H9 (cell line): ENCODE measurements around the gene G6PC2. TPM values are rescaled to one million over a fixed set of nuclear protein-coding genes. Genes with fewer than 3 reads are reported as not detected.

Source experiments
- DNase-seq: peaks from one replicate; pipeline ENCODE4 v3.0.0-alpha.2; 2017
- H2AFZ ChIP-seq: one replicate; pipeline ENCODE4 v1.6.1; 2013; ENCODE audit warnings: mild to moderate bottlenecking, low read length, control low read depth, moderate library complexity
- H2AK5ac ChIP-seq: 2 replicates; pipeline ENCODE4 v1.6.1; 2013; ENCODE audit warnings: low read length, control low read depth, mixed read lengths; ENCODE audit not compliant: insufficient read length
- H2BK120ac ChIP-seq: one replicate; pipeline ENCODE4 v1.6.1; 2013; ENCODE audit warnings: low read depth, mild to moderate bottlenecking, low read length, control low read depth, inconsistent platforms; ENCODE audit not compliant: poor library complexity, severe bottlenecking
- H2BK12ac ChIP-seq: 2 replicates; pipeline ENCODE4 v1.6.1; 2013; ENCODE audit warnings: low read length, control low read depth, mixed read lengths, low read depth; ENCODE audit not compliant: insufficient read length
- H2BK15ac ChIP-seq: 2 replicates; pipeline ENCODE4 v1.6.1; 2013; ENCODE audit warnings: low read depth, low read length, control low read depth
- H2BK20ac ChIP-seq: one replicate; pipeline ENCODE4 v1.6.1; 2013; ENCODE audit warnings: low read depth, mild to moderate bottlenecking, low read length, control low read depth, inconsistent platforms; ENCODE audit not compliant: poor library complexity, severe bottlenecking
- H2BK5ac ChIP-seq: 2 replicates; pipeline ENCODE4 v1.6.1; 2013; ENCODE audit warnings: low read length, control low read depth, mixed read lengths; ENCODE audit not compliant: insufficient read length
- H3K14ac ChIP-seq: 2 replicates; pipeline ENCODE4 v1.6.1; 2013; ENCODE audit warnings: low read length, control low read depth; ENCODE audit not compliant: insufficient read depth
- H3K18ac ChIP-seq: 2 replicates; pipeline ENCODE4 v1.6.1; 2013; ENCODE audit warnings: low read depth, mild to moderate bottlenecking, mixed read lengths, low read length, control low read depth; ENCODE audit not compliant: insufficient read length
- H3K23ac ChIP-seq: 2 replicates; pipeline ENCODE4 v1.6.1; 2013; ENCODE audit warnings: low read length, control low read depth, mixed read lengths, low read depth; ENCODE audit not compliant: insufficient read length
- H3K23me2 ChIP-seq: 2 replicates; pipeline ENCODE4 v1.6.1; 2013; ENCODE audit warnings: low read depth, mild to moderate bottlenecking, mixed read lengths, low read length, control low read depth; ENCODE audit not compliant: insufficient read length, poor library complexity, severe bottlenecking
- H3K27ac ChIP-seq: 2 replicates; pipeline ENCODE4 v1.5.1; 2013; ENCODE audit warnings: low read length, control low read depth, mixed read lengths, low read depth; ENCODE audit not compliant: insufficient read length
- H3K27me3 ChIP-seq: 2 replicates; pipeline ENCODE4 v1.6.1; 2013; ENCODE audit warnings: low read length, control low read depth, inconsistent platforms; ENCODE audit not compliant: insufficient read depth
- H3K4ac ChIP-seq: 2 replicates; pipeline ENCODE4 v1.6.1; 2013; ENCODE audit warnings: low read depth, mild to moderate bottlenecking, control low read depth, inconsistent platforms, low read length, moderate library complexity
- H3K4me1 ChIP-seq: 2 replicates; pipeline ENCODE4 v1.6.1; 2013; ENCODE audit warnings: low read length, control low read depth, inconsistent platforms; ENCODE audit not compliant: insufficient read depth
- H3K4me2 ChIP-seq: 2 replicates; pipeline ENCODE4 v1.6.1; 2013; ENCODE audit warnings: low read length, control low read depth, mixed read lengths; ENCODE audit not compliant: insufficient read length, insufficient read depth
- H3K56ac ChIP-seq: 2 replicates; pipeline ENCODE4 v1.6.1; 2013; ENCODE audit warnings: low read depth, mild to moderate bottlenecking, mixed read lengths, low read length, control low read depth; ENCODE audit not compliant: insufficient read length
- H3K79me1 ChIP-seq: 2 replicates; pipeline ENCODE4 v1.6.1; 2013; ENCODE audit warnings: low read depth, mild to moderate bottlenecking, moderate library complexity, low read length, control low read depth, inconsistent platforms; ENCODE audit not compliant: insufficient read depth, poor library complexity, severe bottlenecking
- H3K79me2 ChIP-seq: 2 replicates; pipeline ENCODE4 v1.6.1; 2013; ENCODE audit warnings: low read length, control low read depth, inconsistent platforms; ENCODE audit not compliant: insufficient read depth
- H3K9ac ChIP-seq: 2 replicates; pipeline ENCODE4 v1.6.1; 2013; ENCODE audit warnings: low read length, control low read depth, mixed read lengths; ENCODE audit not compliant: insufficient read length; ENCODE audit errors: extremely low read depth
- H3K9me3 ChIP-seq: one replicate; pipeline ENCODE4 v1.6.1; 2013; ENCODE audit warnings: low read depth, low read length, inconsistent platforms; ENCODE audit not compliant: control insufficient read depth
- H3T11ph ChIP-seq: one replicate; pipeline ENCODE4 v1.6.1; 2013; ENCODE audit warnings: mild to moderate bottlenecking, low read length, control low read depth, inconsistent platforms
- H4K20me1 ChIP-seq: one replicate; pipeline ENCODE4 v1.6.1; 2013; ENCODE audit not compliant: control insufficient read depth, insufficient read length, insufficient read depth
- H4K5ac ChIP-seq: 2 replicates; pipeline ENCODE4 v1.6.1; 2013; ENCODE audit warnings: low read depth, mild to moderate bottlenecking, mixed read lengths, low read length, control low read depth; ENCODE audit not compliant: insufficient read length
- H4K8ac ChIP-seq: replicated peaks from 2 replicates; pipeline ENCODE4 v1.6.1; 2013; ENCODE audit warnings: low read length, control low read depth, mixed read lengths, low read depth; ENCODE audit not compliant: insufficient read length
- H4K91ac ChIP-seq: 2 replicates; pipeline ENCODE4 v1.6.1; 2013; ENCODE audit warnings: low read depth, mild to moderate bottlenecking, moderate library complexity, mixed read lengths, low read length, control low read depth; ENCODE audit not compliant: insufficient read length
- H3K27ac Mint-ChIP-seq, 3 experiments: 2 replicates in 2 of 3; 3 replicates in 1 of 3; pipeline ENCODE4 v1.8.0; 2020 to 2021; ENCODE audit warnings: mixed read lengths in 3 of 3, mild to moderate bottlenecking in 1 of 3, moderate library complexity in 1 of 3
- H3K27me3 Mint-ChIP-seq: 2 replicates; pipeline ENCODE4 v1.8.0; 2021; ENCODE audit warnings: low read depth, mild to moderate bottlenecking, moderate library complexity, mixed read lengths
- H3K36me3 Mint-ChIP-seq, 3 experiments: 2 replicates in 2 of 3; 3 replicates in 1 of 3; pipeline ENCODE4 v1.8.0; 2020 to 2021; ENCODE audit warnings: low read depth in 3 of 3, mixed read lengths in 3 of 3; ENCODE audit not compliant: insufficient read depth in 1 of 3
- H3K4me1 Mint-ChIP-seq, 2 experiments: 2 replicates each; pipeline ENCODE4 v1.8.0; 2020; ENCODE audit warnings: mixed read lengths in 2 of 2
- H3K4me3 Mint-ChIP-seq, 2 experiments: 2 replicates in 1 of 2; 3 replicates in 1 of 2; pipeline ENCODE4 v1.8.0; 2020 to 2021; ENCODE audit warnings: mild to moderate bottlenecking in 2 of 2, mixed read lengths in 2 of 2, moderate library complexity in 1 of 2
- H3K9me3 Mint-ChIP-seq, 2 experiments: 2 replicates in 1 of 2; 3 replicates in 1 of 2; pipeline ENCODE4 v1.8.0; 2020; ENCODE audit warnings: mild to moderate bottlenecking in 2 of 2, mixed read lengths in 2 of 2, moderate library complexity in 1 of 2
- WGBS: extraction: QIAGEN DNeasy Blood & Tissue Kit; methylation state at CpG from one replicate; pipeline ENCODE4 v1.1.7; 2013; ENCODE audit warnings: missing lambda C conversion rate, low lambda C conversion rate, mixed read lengths; ENCODE audit not compliant: insufficient read length; ENCODE audit errors: extremely low coverage; 5-methylcytosine and 5-hydroxymethylcytosine counted together
- total RNA-seq: library from RNA; stranded (reverse); gene quantifications from 2 replicates; pipeline ENCODE4 v1.2.1, GENCODE V29; 2021
- TF ChIP-seq, protein P1 (sequence below): fragments of 200-600 bp; sonication (generic); conservative IDR thresholded peaks from 3 replicates; pipeline ENCODE4 v1.8.0; 2021; ENCODE audit warnings: antibody characterized with exemption, mild to moderate bottlenecking

Gene G6PC2
- total RNA-seq, 1 experiment from 2014 or later: not detected

GRCh38 chr2:168896783-168897182 is 4.3 kb upstream of the G6PC2 start:
- Histone ChIP-seq H2AK5ac (no peak overlapping the region), H3K4ac (no peak overlapping the region), H3K4me1 (no peaks in the 10 kb centered on the region), H3K23ac (no peak overlapping the region), H3K4me2 (no peak overlapping the region), H3K18ac (no peak overlapping the region), H3T11ph (no peak overlapping the region), H3K56ac (no peak overlapping the region), H3K9ac (no peak overlapping the region), H4K91ac (no peak overlapping the region), H2BK15ac (no peak overlapping the region), H4K8ac (no peak overlapping the region), H2BK120ac (no peak overlapping the region), H2AFZ (no peak overlapping the region), H2BK12ac (no peak overlapping the region), H2BK20ac (no peak overlapping the region), H3K79me2 (no peaks in the 10 kb centered on the region), H3K9me3 (no peaks in the 10 kb centered on the region), H3K79me1 (no peaks in the 10 kb centered on the region), H3K23me2 (no peaks in the 10 kb centered on the region), H2BK5ac (no peak overlapping the region), H4K20me1 (no peaks in the 10 kb centered on the region), H4K5ac (no peak overlapping the region), H3K27me3 (no peaks in the 10 kb centered on the region; the same call in 1 of the 2 replicates), H3K14ac (no peak overlapping the region), H3K27ac (no peak overlapping the region)
- Mint-ChIP-seq H3K9me3 (no peaks in the 10 kb centered on the region), H3K36me3 (no peaks in the 10 kb centered on the region), H3K27ac (no peak overlapping the region), H3K4me3 (no peak overlapping the region), H3K27me3 (peaks cover 5% of the 10 kb centered on the region), H3K4me1 (peaks cover 8% of the 10 kb centered on the region in 2 experiments)
- WGBS: no CpG with 5 or more reads among the region's 4 CpGs
- TF ChIP-seq, protein P1, sequence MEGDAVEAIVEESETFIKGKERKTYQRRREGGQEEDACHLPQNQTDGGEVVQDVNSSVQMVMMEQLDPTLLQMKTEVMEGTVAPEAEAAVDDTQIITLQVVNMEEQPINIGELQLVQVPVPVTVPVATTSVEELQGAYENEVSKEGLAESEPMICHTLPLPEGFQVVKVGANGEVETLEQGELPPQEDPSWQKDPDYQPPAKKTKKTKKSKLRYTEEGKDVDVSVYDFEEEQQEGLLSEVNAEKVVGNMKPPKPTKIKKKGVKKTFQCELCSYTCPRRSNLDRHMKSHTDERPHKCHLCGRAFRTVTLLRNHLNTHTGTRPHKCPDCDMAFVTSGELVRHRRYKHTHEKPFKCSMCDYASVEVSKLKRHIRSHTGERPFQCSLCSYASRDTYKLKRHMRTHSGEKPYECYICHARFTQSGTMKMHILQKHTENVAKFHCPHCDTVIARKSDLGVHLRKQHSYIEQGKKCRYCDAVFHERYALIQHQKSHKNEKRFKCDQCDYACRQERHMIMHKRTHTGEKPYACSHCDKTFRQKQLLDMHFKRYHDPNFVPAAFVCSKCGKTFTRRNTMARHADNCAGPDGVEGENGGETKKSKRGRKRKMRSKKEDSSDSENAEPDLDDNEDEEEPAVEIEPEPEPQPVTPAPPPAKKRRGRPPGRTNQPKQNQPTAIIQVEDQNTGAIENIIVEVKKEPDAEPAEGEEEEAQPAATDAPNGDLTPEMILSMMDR: no peak
- DNase-seq: no peak
